Activated CD4-positive, alpha-beta T cell treated with anti-CD3 and anti-CD28 coated beads, Interleukin-2, amount 10 ng/mL, durations not matched to agents 24 days and 14 days (primary cell): ENCODE measurements around the gene CEP97. TPM values are rescaled to one million over a fixed set of nuclear protein-coding genes. Genes with fewer than 3 reads are reported as not detected.

ENCODE experiments used
- total RNA-seq: library from RNA; stranded (reverse); gene quantifications from 2 replicates; pipeline ENCODE4 v1.2.3, GENCODE V29; 2022

CEP97 gene
- total RNA-seq, 1 donor from 2014 or later: 20.3 TPM

Other genes starting within 250 kb of the CEP97 start
- gene SENP7, start 211.4 kb upstream of the CEP97 start, total RNA-seq: 8.1 and 9.5 TPM in 2 replicates
- gene TRMT10C, start 162.7 kb upstream of the CEP97 start, total RNA-seq: 58.3 and 59.9 TPM in 2 replicates
- 190 and 205 TPM in 2 replicates for gene PCNP, start 150.4 kb upstream of the CEP97 start, total RNA-seq
- gene ZBTB11, start 47.5 kb upstream of the CEP97 start, total RNA-seq: 29.0 and 30.2 TPM in 2 replicates
- gene RPL24, start 37.9 kb upstream of the CEP97 start, total RNA-seq: 1,569 and 1,570 TPM in 2 replicates
- 17.2 and 18.2 TPM in 2 replicates for gene NXPE3, start 54.6 kb downstream of the CEP97 start, total RNA-seq
- 57.2 and 59.2 TPM in 2 replicates for gene NFKBIZ, start 124.9 kb downstream of the CEP97 start, total RNA-seq